GM23338 (cell line): ENCODE results near the gene TMEM250. TPM values are rescaled to one million over a fixed set of nuclear protein-coding genes. Genes with fewer than 3 reads are reported as not detected.

Experiments
- ATAC-seq: fragments of 200-7000 bp; cut with Tn5 transposase; 3 replicates; pipeline ENCODE4 v1.9.1; 2020
- DNase-seq: peaks from one replicate; pipeline ENCODE4 v3.0.0-alpha.2; 2015; ENCODE audit warnings: low spot score
- H2AFZ ChIP-seq: fragments of 200-600 bp; sonication (generic); 2 replicates; pipeline ENCODE4 v1.8.0; 2016; ENCODE audit warnings: antibody characterized with exemption, mild to moderate bottlenecking, moderate library complexity
- H3F3A ChIP-seq: fragments of 200-600 bp; sonication (generic); replicated peaks from 2 replicates; pipeline ENCODE4 v1.8.0; 2017; ENCODE audit warnings: antibody characterized with exemption, mixed run types, low read depth
- H3K27ac ChIP-seq: fragments of 200-600 bp; sonication (generic); 2 replicates; pipeline ENCODE4 v1.6.1; 2016; ENCODE audit warnings: low read depth
- H3K27me3 ChIP-seq: fragments of 200-600 bp; sonication (generic); 2 replicates; pipeline ENCODE4 v1.8.0; 2016; ENCODE audit warnings: mild to moderate bottlenecking, mixed run types, moderate library complexity; ENCODE audit not compliant: insufficient read depth
- H3K36me3 ChIP-seq: fragments of 200-600 bp; sonication (generic); 2 replicates; pipeline ENCODE4 v1.8.0; 2016; ENCODE audit warnings: mild to moderate bottlenecking; ENCODE audit not compliant: insufficient read depth
- H3K4me1 ChIP-seq: fragments of 200-600 bp; sonication (generic); 2 replicates; pipeline ENCODE4 v1.8.0; 2016; ENCODE audit warnings: mild to moderate bottlenecking, moderate library complexity; ENCODE audit not compliant: insufficient read depth
- H3K4me2 ChIP-seq: fragments of 200-600 bp; sonication (generic); 2 replicates; pipeline ENCODE4 v1.7.1; 2017; ENCODE audit warnings: mixed run types
- H3K4me3 ChIP-seq: fragments of 200-600 bp; sonication (generic); 2 replicates; pipeline ENCODE4 v1.6.1; 2016; ENCODE audit warnings: mixed run types
- H3K79me2 ChIP-seq: fragments of 200-600 bp; sonication (generic); replicated peaks from 2 replicates; pipeline ENCODE4 v1.8.0; 2017; ENCODE audit warnings: mild to moderate bottlenecking; ENCODE audit not compliant: insufficient read depth
- H3K9me2 ChIP-seq: fragments of 200-600 bp; sonication (generic); 2 replicates; pipeline ENCODE4 v1.8.0; 2017; ENCODE audit not compliant: insufficient read depth
- H4K20me1 ChIP-seq: fragments of 200-600 bp; sonication (generic); replicated peaks from 2 replicates; pipeline ENCODE4 v1.8.0; 2017; ENCODE audit warnings: mild to moderate bottlenecking; ENCODE audit not compliant: insufficient read depth
- H3K27ac Mint-ChIP-seq: 2 replicates; pipeline ENCODE4 v1.8.0; 2020; ENCODE audit warnings: inconsistent platforms, mild to moderate bottlenecking, moderate library complexity, mixed read lengths
- H3K27me3 Mint-ChIP-seq: 3 replicates; pipeline ENCODE4 v1.8.0; 2022; ENCODE audit warnings: low read depth, mild to moderate bottlenecking, moderate library complexity, mixed read lengths, inconsistent platforms; ENCODE audit not compliant: insufficient read depth, poor library complexity
- H3K36me3 Mint-ChIP-seq: 3 replicates; pipeline ENCODE4 v1.8.0; 2021; ENCODE audit warnings: low read depth, mild to moderate bottlenecking, inconsistent platforms, moderate library complexity, mixed read lengths
- H3K4me1 Mint-ChIP-seq: 3 replicates; pipeline ENCODE4 v1.8.0; 2020; ENCODE audit warnings: mild to moderate bottlenecking, inconsistent platforms, mixed read lengths
- H3K4me3 Mint-ChIP-seq: 3 replicates; pipeline ENCODE4 v1.8.0; 2021; ENCODE audit warnings: moderate library complexity, mild to moderate bottlenecking, inconsistent platforms, mixed read lengths
- H3K9me3 Mint-ChIP-seq: 3 replicates; pipeline ENCODE4 v1.8.0; 2020; ENCODE audit warnings: moderate library complexity, mild to moderate bottlenecking, inconsistent platforms, mixed read lengths
- CREB1 ChIP-seq: fragments of 250-450 bp; sonication (Bioruptor Pico); IDR thresholded peaks from 2 replicates; pipeline ENCODE4 v1.5.0; 2020; ENCODE audit warnings: low read depth, mild to moderate bottlenecking, moderate library complexity
- CTCF ChIP-seq, 2 experiments: fragments of 200-600 bp in 1 of 2; sonication (generic) in 1 of 2; conservative IDR thresholded peaks; 2 replicates each; pipeline versions ENCODE4 v1.5.1 to v1.6.1; 2016 to 2017; ENCODE audit warnings: antibody characterized with exemption in 2 of 2, low read depth in 2 of 2, mild to moderate bottlenecking in 2 of 2, moderate library complexity in 1 of 2
- EZH2 ChIP-seq: fragments of 200-600 bp; sonication (generic); IDR thresholded peaks from one replicate; pipeline ENCODE4 v1.8.0; 2017; ENCODE audit warnings: antibody characterized with exemption, mild to moderate bottlenecking, low read depth; ENCODE audit not compliant: unreplicated experiment
- JUNB ChIP-seq: IDR thresholded peaks from one replicate; pipeline ENCODE4 v1.6.1; 2016; ENCODE audit warnings: antibody characterized with exemption; ENCODE audit not compliant: unreplicated experiment
- NANOG ChIP-seq: IDR thresholded peaks from 2 replicates; pipeline ENCODE4 v1.6.1; 2016; ENCODE audit warnings: antibody characterized with exemption, borderline replicate concordance
- POLR2AphosphoS5 ChIP-seq: IDR thresholded peaks from 2 replicates; pipeline ENCODE4 v1.6.1; 2016; ENCODE audit warnings: antibody characterized with exemption, low read depth
- STAT1 ChIP-seq: IDR thresholded peaks from one replicate; pipeline ENCODE4 v1.6.1; 2016; ENCODE audit warnings: antibody characterized with exemption; ENCODE audit not compliant: unreplicated experiment
- ZNF114 ChIP-seq: fragments of 250-450 bp; sonication (Bioruptor Pico); IDR thresholded peaks from 2 replicates; pipeline ENCODE4 v1.5.0; 2020; ENCODE audit warnings: mild to moderate bottlenecking, moderate library complexity
- ZNF331 ChIP-seq: fragments of 250-450 bp; sonication (Bioruptor Pico); IDR thresholded peaks from 2 replicates; pipeline ENCODE4 v1.5.0; 2020; ENCODE audit warnings: low read depth, mild to moderate bottlenecking, moderate library complexity
- ZNF462 ChIP-seq: fragments of 250-450 bp; sonication (Bioruptor Pico); IDR thresholded peaks from 2 replicates; pipeline ENCODE4 v1.5.0; 2020; ENCODE audit warnings: mild to moderate bottlenecking, moderate library complexity
- polyA plus RNA-seq: library from polyadenylated mRNA; unstranded; fragments of >200 nt; fragmentation: Nextera tagmentation; extraction: Ambion mirVana; gene quantifications from 2 replicates; pipeline ENCODE4 v1.2.1, GENCODE V29; 2016
- total RNA-seq: library from RNA; depleted of rRNA; stranded (reverse); fragments of >200 nt; shearing (Covaris generic); gene quantifications from 2 replicates; pipeline ENCODE4 v1.2.3, GENCODE V29; 2014
- TF ChIP-seq, protein P1 (sequence below): IDR thresholded peaks from 2 replicates; pipeline ENCODE4 v1.6.1; 2016; ENCODE audit warnings: antibody characterized with exemption
- TF ChIP-seq, protein P2 (sequence below): IDR thresholded peaks from one replicate; pipeline ENCODE4 v1.6.1; 2018; ENCODE audit warnings: antibody characterized with exemption; ENCODE audit not compliant: unreplicated experiment

The TMEM250 gene
- total and polyA plus RNA-seq, 2 experiments from 2014 or later: 12.2 to 39.2 TPM

DNA sequence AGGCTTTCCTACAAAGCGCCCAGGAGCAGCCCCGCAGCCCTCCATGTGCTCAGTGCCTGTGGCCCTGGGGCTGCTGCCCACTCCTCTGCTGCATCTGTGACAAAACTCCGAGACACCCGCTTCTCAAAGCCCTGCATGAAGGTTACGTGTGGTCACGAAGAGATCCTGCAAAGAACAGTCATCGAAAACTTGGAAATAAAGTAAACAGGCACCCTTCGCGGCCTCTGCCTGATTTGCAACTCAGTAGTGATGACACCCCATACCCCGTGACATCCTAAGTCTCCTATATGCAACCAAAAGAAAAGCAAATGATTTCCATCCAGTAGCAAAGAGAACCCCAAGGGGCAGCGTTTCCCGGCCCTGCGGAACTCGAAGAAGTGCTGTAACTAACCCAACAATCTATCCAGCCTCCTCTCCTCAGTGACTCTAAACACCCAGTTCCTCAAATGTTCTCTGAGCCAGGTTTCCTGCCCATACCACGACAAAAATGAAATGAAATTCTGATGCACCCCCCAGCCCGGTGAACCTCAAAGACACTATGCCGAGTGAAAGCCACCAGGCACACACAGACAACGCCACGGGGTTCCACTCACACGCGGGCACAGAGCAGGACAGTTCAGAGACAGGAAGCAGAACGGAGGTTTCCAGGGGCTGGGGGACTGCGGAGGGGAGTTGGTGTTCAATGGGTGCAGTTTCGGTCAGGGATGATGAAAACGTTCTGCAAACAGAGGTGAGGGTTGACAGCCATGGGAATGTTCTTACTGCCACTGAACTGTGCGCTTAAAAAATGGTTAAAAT lies 42.6 kb downstream of the TMEM250 start:
- Histone ChIP-seq H3K27me3 (no peaks in the 10 kb centered on the region), H3K4me3 (no peak overlapping the region), H3K4me2 (no peak overlapping the region), H4K20me1 (no peaks in the 10 kb centered on the region), H2AFZ (no peak overlapping the region), H3K79me2 (no peaks in the 10 kb centered on the region), H3K9me2 (no peaks in the 10 kb centered on the region), H3K27ac (no peak overlapping the region), H3F3A (no peaks in the 10 kb centered on the region), H3K4me1 (no peaks in the 10 kb centered on the region), H3K36me3 (no peaks in the 10 kb centered on the region)
- no peak overlapping the region for H3K4me3 Mint-ChIP-seq
- DNase-seq (peak; percentile 24), ATAC-seq (peak; percentile 11; the same call in 2 of the 3 replicates)
- H3K27me3 Mint-ChIP-seq: peaks cover 12% of the 10 kb centered on the region
- TF ChIP-seq EZH2 (no peak), CTCF (conservative IDR thresholded peaks at IDR 0.05; ENCODE audit: low read depth in 2 of 2) (no peak), ZNF331 (no peak), ZNF462 (CRISPR knock-in tag) (no peak), CREB1 (CRISPR knock-in tag) (no peak), JUNB (no peak), ZNF114 (no peak), STAT1 (no peak), POLR2AphosphoS5 (no peak), NANOG (no peak)
- TF ChIP-seq, protein P1, sequence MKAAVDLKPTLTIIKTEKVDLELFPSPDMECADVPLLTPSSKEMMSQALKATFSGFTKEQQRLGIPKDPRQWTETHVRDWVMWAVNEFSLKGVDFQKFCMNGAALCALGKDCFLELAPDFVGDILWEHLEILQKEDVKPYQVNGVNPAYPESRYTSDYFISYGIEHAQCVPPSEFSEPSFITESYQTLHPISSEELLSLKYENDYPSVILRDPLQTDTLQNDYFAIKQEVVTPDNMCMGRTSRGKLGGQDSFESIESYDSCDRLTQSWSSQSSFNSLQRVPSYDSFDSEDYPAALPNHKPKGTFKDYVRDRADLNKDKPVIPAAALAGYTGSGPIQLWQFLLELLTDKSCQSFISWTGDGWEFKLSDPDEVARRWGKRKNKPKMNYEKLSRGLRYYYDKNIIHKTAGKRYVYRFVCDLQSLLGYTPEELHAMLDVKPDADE: no peak
- TF ChIP-seq, protein P2, sequence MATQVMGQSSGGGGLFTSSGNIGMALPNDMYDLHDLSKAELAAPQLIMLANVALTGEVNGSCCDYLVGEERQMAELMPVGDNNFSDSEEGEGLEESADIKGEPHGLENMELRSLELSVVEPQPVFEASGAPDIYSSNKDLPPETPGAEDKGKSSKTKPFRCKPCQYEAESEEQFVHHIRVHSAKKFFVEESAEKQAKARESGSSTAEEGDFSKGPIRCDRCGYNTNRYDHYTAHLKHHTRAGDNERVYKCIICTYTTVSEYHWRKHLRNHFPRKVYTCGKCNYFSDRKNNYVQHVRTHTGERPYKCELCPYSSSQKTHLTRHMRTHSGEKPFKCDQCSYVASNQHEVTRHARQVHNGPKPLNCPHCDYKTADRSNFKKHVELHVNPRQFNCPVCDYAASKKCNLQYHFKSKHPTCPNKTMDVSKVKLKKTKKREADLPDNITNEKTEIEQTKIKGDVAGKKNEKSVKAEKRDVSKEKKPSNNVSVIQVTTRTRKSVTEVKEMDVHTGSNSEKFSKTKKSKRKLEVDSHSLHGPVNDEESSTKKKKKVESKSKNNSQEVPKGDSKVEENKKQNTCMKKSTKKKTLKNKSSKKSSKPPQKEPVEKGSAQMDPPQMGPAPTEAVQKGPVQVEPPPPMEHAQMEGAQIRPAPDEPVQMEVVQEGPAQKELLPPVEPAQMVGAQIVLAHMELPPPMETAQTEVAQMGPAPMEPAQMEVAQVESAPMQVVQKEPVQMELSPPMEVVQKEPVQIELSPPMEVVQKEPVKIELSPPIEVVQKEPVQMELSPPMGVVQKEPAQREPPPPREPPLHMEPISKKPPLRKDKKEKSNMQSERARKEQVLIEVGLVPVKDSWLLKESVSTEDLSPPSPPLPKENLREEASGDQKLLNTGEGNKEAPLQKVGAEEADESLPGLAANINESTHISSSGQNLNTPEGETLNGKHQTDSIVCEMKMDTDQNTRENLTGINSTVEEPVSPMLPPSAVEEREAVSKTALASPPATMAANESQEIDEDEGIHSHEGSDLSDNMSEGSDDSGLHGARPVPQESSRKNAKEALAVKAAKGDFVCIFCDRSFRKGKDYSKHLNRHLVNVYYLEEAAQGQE: no peak
- H3K4me1 Mint-ChIP-seq: peaks cover 13% of the 10 kb centered on the region; the same call in 2 of the 3 replicates
- H3K27ac Mint-ChIP-seq: 0 out of 2 replicates have a peak overlapping the region, but pooled peaks have one; percentile 14
- H3K36me3 Mint-ChIP-seq: no peaks in the 10 kb centered on the region
- no peaks in the 10 kb centered on the region for H3K9me3 Mint-ChIP-seq
